D721Med (cell line): ENCODE measurements around the gene RFC4.
A peak's percentile ranks its signal among the peaks of the same experiment; 100 is the strongest.
"Not testable (repeated sequence)": the region's sequence is repeated elsewhere in the genome, so short reads cannot be mapped to it uniquely, and the experiment has no call there.

ENCODE experiments used
- DNase-seq: peaks from one replicate; pipeline ENCODE4 v3.0.0; 2011; ENCODE audit warnings: low spot score; ENCODE audit not compliant: insufficient read length
- FAIRE-seq: peaks from 2 replicates; lab custom pipeline; 2011; peaks lifted over from hg19 to GRCh38; lab: Jason Lieb, UNC
- CTCF ChIP-seq: IDR thresholded peaks from 2 replicates; pipeline ENCODE4 v1.5.1; 2012; ENCODE audit warnings: mild to moderate bottlenecking, control low read depth; ENCODE audit not compliant: insufficient read depth; ENCODE audit errors: missing control alignments

The RFC4 gene

GRCh38 chr3:186824430-186825139 is 18.3 kb upstream of the RFC4 start:
- no peak for TF ChIP-seq CTCF
- no peak for DNase-seq
- no peak for FAIRE-seq

- no peak for DNase-seq
- FAIRE-seq: no peak
- TF ChIP-seq CTCF: no peak
Observed at GRCh38 chr3:186823386-186823785, 17.1 kb upstream of the RFC4 start.

GRCh38 chr3:186822388-186822759 is 16.1 kb upstream of the RFC4 start:
- DNase-seq, FAIRE-seq: not testable (repeated sequence)

GRCh38 chr3:186821429-186822387 is 15.4 kb upstream of the RFC4 start:
- TF ChIP-seq CTCF: peak; percentile 72
- FAIRE-seq (no peak), DNase-seq (no peak)

GRCh38 chr3:186818956-186819355 is 12.7 kb upstream of the RFC4 start:
- FAIRE-seq: no peak
- no peak for TF ChIP-seq CTCF
- DNase-seq: no peak

- no peak for DNase-seq
- no peak for FAIRE-seq
- no peak for TF ChIP-seq CTCF
Observed at GRCh38 chr3:186818516-186818915, 12.2 kb upstream of the RFC4 start.

- DNase-seq (no peak), FAIRE-seq (no peak)
- no peak for TF ChIP-seq CTCF
Observed at GRCh38 chr3:186815435-186815834, 9.2 kb upstream of the RFC4 start.
